GM12873 (cell line): Measurements from ENCODE around the gene INPP5A.

Experiments
- TF ChIP-seq, protein P1 (sequence below): IDR thresholded peaks from 2 replicates; pipeline ENCODE4 v1.5.1; 2012; ENCODE audit warnings: low read depth, mild to moderate bottlenecking, moderate library complexity, low read length, control low read depth; ENCODE audit not compliant: insufficient read depth; ENCODE audit errors: missing control alignments

The INPP5A gene

DNA sequence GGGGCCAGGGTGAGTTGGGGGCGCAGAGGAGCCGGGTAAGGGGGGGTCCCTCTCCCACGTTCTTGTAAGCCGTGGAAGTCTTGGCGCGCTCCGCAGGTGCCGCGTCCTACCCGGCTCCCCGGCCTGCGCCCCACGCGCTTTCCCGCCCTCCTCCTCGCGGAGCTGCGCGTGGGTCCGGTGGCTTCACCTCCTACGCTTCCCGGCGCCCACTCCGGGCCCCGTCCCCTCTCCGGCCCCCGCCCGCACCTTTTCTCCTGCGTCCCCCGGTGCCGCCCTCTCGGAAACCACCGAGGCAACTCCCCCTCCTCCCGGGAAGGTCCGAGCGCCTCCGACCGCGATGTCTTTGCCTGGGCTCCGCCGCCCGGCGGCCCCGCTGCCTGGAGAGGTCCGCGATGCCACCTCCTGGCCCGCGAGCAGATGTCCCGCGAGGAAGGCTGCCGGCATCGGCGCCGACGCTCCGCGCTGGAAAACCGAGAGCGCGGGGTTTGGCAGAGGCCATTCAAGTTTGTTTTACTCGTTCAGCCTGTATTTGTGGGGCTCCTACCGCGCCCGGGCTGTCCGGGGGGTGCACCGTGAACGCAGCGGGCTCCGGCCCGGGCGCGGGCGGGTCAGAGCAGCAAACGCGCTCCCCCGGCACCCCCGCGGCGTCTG lies 250.7 kb downstream of the INPP5A start:
- TF ChIP-seq, protein P1, sequence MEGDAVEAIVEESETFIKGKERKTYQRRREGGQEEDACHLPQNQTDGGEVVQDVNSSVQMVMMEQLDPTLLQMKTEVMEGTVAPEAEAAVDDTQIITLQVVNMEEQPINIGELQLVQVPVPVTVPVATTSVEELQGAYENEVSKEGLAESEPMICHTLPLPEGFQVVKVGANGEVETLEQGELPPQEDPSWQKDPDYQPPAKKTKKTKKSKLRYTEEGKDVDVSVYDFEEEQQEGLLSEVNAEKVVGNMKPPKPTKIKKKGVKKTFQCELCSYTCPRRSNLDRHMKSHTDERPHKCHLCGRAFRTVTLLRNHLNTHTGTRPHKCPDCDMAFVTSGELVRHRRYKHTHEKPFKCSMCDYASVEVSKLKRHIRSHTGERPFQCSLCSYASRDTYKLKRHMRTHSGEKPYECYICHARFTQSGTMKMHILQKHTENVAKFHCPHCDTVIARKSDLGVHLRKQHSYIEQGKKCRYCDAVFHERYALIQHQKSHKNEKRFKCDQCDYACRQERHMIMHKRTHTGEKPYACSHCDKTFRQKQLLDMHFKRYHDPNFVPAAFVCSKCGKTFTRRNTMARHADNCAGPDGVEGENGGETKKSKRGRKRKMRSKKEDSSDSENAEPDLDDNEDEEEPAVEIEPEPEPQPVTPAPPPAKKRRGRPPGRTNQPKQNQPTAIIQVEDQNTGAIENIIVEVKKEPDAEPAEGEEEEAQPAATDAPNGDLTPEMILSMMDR, result no peak

DNA sequence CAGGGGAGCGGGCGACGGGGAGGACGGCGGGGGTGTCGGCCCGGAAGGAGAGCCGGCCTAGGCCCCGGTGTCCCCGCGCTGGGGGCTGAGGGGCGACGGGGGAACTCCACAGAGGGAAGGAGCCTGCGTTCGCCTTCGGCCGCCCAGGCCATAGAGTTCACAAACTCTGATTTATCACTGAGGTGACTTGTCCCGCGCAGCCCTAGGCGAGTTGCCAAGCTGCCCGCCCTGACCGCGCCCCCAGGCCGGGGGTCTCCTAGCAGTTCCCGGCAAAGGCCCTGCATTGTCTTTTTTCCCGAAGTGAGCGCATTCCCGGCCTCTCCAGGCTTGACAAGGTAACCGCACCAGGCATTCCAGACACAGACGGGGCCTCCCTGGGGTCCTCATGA lies 251.2 kb downstream of the INPP5A start:
- TF ChIP-seq, protein P1, result no peak

DNA sequence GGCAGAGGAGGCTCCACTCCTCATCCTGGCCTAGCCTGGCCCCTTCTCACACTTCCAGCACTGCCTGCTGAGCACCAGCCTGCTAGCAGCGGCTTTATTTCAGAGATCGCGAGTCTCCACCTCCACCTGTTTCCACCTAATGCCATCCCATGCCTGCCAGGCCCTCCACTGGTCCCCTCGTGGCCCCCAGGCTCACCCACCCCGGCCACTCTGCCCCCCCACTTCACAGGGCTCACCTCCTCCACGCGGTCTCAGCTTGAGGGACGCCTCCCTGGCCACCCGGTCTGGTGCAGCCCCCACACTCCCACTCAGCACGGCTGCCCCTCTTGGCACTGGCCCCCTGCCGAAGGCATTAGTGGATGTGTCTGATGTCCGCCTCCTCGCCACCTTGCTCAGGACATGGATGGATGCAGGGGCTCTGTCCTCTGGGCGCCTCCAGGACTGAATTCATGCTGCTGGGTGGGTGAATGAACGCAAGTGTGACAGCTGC lies 252.1 kb downstream of the INPP5A start:
- TF ChIP-seq, protein P1, result no peak

DNA sequence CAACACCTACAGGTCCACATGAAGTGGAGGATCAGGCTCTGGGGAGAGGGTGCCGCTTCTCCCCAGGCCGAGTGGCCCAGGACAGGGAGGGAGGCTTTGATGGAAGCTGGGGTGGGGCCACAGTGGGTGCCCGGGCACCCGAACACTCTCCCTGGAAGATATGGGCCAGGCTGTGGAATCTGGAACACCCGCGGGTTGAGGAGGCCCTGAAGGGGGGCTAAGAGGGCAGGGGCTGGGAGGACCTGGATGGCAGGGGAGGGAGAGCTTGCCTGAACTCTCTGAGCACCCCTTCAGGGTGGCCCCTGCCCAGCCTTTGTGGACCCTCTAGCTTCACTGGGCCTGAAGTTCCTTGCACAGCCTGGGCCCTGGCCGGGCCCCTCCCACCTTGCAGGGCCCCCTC lies 252.9 kb downstream of the INPP5A start:
- TF ChIP-seq, protein P1, result no peak

DNA sequence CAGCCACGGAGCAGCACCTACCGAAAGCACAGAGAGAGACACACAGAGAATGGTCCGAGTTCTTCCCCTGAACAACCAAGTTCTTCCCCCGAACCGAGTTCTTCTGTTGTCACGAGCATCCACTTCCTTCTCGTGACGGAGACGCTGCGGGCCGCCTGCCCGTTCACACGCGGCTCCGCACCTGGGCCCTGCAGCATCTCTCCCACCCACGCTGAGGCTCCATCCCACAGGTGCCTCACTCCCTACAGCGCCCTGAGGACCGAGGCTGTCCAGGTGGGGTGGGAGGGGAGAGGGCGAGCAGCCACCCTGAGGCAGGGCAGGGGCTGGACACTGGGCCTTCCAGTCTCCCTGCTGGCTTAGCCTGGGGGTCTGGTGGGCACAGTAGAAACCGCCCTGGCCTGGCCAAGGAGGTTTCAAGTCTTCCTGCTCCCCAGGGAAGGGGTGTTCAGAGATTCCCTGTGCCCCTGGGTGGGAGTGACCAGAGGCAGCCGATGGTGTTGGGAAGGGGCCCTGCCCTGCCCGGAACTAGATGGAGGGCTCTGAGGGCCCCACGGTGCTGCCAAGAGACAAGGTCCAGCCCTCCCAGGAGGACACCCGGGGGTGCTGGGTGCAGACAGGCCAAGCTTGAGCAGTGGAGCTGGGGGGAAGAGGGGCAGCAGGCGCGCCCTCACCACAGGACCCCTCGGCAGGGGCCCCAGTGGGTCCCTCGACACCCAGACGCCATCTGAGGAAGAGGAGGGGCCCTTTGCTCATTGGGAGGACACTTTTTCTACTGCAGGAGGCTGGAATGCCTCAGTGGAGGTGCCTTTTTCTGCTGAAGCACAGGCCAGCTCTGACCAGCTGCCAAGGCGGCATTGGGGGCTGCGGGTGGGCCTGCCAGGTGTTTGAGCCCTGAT lies 253.6 kb downstream of the INPP5A start:
- TF ChIP-seq, protein P1, result no peak

DNA sequence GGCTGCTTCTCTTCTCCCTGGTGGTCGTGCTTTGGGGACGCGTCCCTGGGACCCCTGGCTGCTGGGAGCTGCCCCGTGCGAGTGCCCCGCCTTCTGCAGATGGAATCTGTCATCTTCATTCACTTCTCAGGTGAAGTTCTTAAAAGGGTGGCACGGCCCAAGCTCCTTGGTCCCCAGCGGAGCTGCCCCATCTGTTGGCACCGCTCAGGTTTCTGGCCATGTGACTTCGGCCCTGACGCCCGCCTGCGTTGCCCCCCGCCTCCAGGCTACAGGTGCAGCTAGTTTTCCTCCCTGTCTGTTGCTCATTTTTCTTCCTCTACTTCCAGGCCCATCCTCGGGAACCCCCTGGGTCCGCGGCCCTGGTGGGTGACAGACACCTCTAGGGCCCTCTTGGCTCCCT lies 255.2 kb downstream of the INPP5A start:
- TF ChIP-seq, protein P1, result no peak

DNA sequence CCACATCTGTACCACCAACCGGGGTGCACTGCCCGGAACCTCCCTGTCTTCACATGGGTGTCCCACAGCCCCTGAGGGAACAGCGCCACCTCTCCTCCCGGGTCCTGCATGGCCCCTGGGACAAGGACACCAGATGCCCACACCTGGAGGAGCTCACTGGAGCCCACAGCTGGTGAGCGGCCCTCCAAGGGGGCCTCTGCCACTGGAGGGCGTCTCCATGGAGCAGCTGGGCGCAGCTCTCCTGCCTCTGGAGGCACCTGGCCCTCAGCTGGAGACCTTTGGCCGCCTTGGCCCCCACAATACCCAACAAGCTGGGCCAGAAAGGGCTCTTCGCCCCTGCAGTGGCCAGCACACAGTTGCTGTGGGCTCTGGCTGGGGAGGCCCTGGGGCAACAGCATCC lies 255.6 kb downstream of the INPP5A start:
- TF ChIP-seq, protein P1, result no peak
